HG03565 (cell line): ENCODE measurements around the gene MED12L.

ENCODE experiments used
- ATAC-seq: cut with Tn5 transposase; IDR thresholded peaks from one replicate; pipeline ENCODE4 v1.9.1; 2021; ENCODE audit warnings: mild to moderate bottlenecking, moderate library complexity; ENCODE audit not compliant: unreplicated experiment

Gene MED12L

GRCh38 chr3:151283907-151284461 is 198.5 kb downstream of the MED12L start:
- ATAC-seq, result no peak

- no peak for ATAC-seq
Measured at GRCh38 chr3:151285940-151286339, 200.5 kb downstream of the MED12L start.

GRCh38 chr3:151289445-151289844 is 204.0 kb downstream of the MED12L start:
- ATAC-seq, result no peak

DNA sequence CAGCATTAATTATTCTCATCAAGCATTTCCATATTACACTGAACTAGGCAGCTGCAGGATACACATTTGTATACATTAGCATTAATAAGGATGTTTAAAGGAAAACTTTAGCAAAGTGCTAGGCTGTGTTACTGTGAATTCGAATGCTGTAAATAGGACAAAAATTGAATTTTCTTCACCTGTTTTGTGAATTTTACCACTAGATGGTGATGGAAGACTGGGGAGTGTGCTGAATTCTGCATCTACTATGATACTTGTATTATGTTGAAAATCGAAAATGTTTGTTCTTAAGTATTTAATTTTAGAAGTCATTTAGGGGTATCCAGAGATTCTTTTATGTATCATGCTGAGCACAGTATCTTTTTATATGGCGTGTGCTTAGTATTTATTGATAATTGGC is 205.2 kb downstream of the MED12L start:
- ATAC-seq, result no peak

DNA sequence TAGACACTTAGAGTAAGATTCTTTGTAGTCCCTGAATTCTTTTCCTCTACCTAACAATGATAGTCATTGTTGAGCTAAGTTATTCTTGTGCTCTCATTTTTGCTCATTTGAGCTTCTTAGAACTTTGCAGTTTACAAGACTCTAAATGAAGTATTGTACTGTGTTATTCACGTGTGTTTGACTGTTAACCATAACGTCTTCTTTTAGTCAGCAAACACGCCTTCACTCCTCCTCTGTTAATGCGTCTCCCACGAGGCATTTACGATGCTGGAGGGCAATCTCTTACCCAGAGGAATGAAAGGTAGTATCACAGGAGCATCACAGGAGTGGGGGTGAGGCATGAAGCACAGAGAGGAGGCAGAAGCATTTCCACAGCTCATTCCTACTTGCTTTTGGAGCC is 207.7 kb downstream of the MED12L start:
- ATAC-seq, result no peak

- ATAC-seq, result no peak
Measured at GRCh38 chr3:151296226-151296625, 210.8 kb downstream of the MED12L start.

DNA sequence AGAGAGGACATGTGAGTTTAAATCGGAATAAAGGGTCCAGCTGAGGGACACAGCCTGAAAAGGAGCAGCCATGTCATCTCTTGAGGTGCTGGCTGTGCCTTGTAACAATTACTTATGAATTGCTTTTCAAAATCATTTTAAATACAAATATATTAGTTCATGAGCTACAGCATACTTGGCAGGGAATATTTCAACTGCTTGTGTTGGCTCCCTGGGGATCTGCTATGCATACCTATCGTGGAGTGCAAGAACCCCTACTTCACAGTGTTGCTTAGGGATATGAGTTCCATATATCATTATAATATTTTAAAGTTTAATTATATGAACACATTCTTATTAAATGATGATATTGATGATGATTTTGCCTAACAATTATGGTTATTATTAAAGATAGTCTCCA is 212.0 kb downstream of the MED12L start:
- ATAC-seq, result no peak

- ATAC-seq, result no peak
Measured at GRCh38 chr3:151299006-151299405, 213.5 kb downstream of the MED12L start.

GRCh38 chr3:151300539-151300938 is 215.1 kb downstream of the MED12L start:
- ATAC-seq, result no peak

DNA sequence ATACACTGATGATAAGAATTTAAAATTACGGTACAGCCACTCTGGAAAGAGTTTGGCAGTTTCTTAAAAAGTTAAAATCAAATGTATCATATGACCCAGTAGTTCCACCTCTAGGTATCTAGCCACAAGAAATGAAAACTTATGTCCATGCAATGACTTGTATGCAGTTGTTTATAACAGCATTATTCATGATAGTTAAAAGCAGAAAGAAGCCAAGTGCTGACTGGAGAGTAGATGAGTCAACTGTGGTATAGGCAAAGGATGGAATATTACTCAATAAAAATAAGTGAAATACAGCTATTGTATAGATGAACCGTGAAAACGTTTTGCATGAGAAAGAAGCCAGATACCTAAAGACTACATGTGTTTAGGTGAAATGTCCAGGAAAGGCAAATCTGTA is 216.3 kb downstream of the MED12L start:
- no peak for ATAC-seq

GRCh38 chr3:151303751-151304150 is 218.3 kb downstream of the MED12L start:
- no peak for ATAC-seq

GRCh38 chr3:151305060-151305774 is 219.8 kb downstream of the MED12L start:
- ATAC-seq, result no peak

DNA sequence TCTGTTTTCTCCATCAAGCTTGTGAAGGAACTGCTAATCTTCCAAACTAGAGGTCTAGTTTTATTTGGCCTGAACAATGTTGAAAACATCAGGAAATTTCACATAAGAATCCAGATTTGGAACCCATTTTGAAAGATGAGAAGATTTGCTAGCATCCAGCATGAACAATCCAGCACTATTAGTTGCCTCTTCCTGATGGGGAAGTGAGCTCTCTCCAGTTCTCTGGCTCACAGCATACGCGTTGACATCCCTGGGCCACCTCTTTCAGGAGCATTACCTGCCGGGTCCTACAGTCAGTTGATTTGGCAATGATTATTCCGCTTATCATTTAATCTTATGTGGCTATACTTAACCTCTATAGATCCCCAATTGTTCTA is 220.3 kb downstream of the MED12L start:
- ATAC-seq, result no peak

GRCh38 chr3:151306168-151306810 is 220.8 kb downstream of the MED12L start:
- ATAC-seq, result no peak

GRCh38 chr3:151307131-151307530 is 221.7 kb downstream of the MED12L start:
- no peak for ATAC-seq

DNA sequence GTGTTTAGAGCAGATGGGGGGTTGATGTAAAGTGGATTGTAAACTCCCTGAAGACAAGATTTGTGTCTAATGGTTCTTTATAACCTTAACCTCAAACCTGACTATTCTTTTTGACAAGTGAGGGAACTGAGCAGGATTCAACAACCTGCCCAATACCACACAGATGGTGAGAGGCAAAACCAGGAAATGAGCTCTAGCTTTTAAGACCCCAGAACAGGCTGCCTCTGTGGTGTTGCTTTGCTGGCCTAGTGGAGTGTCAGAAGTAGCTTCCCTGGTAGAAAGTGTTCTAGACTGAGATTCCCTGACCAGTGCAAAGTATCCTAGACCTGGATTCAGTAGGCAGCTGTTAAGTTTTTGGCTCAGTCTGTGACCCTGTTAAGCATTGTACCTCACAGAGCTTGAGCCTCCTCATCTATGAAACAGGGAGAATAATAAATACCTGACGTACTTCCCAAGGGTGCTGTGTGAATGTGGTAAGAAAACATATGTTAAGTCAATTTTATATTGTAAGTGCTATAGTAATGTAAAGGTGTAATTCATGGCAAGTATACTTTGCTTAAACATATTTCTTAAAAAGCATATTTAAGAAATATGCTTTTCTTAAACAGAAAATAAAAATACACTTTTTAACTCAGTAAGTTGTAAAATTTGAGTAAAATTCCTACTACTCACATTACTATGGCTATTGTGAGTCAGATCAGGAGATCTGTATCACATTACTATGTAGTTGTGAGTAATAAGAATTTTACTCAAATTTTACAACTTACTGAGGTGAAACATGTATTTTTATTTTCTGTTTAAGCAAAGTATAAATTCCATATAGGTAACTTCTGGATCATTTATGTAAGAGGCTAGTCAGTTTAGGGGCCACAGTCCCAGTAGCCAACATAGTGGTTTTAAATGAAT is 222.4 kb downstream of the MED12L start:
- no peak for ATAC-seq

DNA sequence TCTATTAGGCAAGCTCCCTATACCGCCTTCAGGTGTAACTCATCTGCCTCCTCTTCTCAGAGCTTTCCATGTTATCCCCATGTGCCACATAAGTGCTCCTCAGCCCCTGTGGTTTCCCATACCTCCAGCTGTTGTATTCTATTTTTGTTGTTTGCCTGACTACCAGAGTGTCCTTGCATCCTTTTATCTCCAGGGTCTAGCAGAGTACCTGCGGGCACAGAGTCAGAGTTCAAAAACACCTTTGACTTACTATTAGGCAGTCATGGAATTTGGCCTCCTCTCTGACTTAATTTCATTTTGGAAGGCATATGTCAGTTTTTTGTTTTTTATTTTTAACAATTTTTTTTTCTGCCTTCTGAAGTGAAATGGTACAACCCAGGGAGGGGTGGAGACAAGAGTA is 224.1 kb downstream of the MED12L start:
- no peak for ATAC-seq

DNA sequence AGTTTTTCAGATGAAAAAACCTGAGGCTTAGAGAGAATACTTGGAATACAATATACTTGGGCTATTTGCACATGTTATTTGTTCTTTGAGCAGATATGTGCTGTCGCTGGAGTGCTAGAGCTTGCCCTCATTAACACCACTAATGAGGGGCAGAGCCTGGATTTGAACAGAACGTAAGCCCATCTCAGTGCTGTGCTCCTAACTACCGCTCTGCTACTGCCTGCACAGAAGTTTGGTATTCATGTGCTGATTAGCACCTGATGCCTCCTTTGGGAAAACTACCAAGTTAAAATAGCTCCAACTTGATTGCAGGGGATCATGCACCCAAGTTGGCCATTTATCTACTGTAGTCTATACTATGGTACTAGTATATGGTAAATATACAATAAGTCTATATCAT is 227.5 kb downstream of the MED12L start:
- no peak for ATAC-seq

GRCh38 chr3:151314137-151314536 is 228.7 kb downstream of the MED12L start:
- ATAC-seq, result no peak

DNA sequence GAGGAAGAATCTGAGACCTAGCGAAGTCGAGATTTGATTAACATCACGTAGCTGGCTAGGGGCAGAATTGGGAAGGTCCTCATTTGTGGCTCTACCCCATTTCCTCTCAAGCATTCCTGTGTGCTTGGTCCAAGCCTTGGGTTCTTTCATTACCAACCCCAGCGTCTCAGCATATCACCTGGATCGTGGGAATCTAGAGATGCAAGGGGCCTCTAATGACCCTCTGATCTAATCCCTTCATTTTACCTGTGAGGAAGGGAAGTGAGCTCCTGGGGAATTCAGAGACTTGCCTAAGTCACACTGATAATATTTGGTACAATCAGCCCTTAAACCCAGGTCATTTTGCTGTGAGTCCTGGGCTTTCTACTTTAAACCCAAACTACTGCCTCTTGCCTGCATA is 229.1 kb downstream of the MED12L start:
- no peak for ATAC-seq

DNA sequence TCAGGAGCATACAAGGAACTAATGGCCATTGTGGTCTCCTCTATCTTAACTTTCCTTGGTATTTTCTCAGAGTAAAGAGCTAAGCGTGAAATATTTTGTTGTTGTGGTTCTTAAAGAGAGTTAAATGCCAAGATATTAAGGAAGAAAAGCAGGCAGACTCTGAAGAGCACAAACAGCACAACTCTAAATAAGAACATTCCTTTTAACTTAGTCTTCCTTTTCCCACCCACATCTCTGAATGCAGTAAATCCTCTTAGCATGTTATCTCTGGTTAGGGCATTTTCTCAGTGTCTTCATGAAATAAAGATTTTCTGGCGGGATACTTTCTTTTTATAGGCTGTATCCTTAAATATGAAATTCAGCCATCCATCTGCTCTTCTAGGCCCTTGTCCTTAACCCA is 229.7 kb downstream of the MED12L start:
- no peak for ATAC-seq
